Anterior cingulate cortex (tissue), 58 donors: ENCODE results near the gene CEP20.
"Not testable (repeated sequence)": the region's sequence is repeated elsewhere in the genome, so short reads cannot be mapped to it uniquely, and the experiment has no call there.

ENCODE experiments used
- DNase-seq, 58 donors: peaks; one replicate each; lab custom pipeline; 2025; lab: John Stamatoyannopoulos, UW

CEP20 gene

DNA sequence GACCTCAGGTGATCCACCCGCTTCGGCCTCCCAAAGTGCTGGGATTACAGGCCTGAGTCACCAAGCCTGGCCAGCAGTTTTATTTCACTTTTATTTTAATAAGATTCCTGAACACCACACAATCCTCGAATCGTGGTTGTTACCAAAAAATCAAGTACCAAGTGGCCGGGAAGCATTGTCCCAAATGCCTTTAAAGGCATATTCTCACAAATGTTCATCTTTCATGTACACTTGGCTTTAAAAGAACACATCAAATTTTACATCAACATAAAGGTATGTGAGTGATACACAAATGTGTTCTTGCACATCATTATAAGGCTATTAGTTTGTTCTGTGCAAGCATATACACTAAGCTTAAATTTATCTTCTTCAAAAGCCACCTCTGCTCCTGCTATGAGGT is 23.5 kb downstream of the CEP20 start:
- DNase-seq, result no peak

DNA sequence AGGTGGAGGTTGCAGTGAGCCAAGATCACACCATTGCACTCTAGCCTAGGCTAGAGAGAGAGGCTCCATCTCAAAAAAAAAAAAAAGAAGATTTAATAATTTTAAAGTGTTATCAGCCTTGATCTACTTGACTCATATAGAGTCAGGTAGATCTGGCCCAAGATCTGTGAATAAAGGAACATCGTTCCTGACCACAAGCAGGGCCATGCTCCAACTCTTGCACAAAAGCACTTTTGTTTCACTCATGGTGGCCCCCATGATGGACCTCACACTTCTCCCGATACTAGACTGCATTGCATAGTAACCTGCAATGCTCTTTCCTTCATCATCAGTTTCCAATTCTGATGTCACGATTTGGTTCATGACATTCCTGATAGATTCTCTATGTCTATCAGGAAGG is 26.4 kb downstream of the CEP20 start:
- DNase-seq, result no peak

DNA sequence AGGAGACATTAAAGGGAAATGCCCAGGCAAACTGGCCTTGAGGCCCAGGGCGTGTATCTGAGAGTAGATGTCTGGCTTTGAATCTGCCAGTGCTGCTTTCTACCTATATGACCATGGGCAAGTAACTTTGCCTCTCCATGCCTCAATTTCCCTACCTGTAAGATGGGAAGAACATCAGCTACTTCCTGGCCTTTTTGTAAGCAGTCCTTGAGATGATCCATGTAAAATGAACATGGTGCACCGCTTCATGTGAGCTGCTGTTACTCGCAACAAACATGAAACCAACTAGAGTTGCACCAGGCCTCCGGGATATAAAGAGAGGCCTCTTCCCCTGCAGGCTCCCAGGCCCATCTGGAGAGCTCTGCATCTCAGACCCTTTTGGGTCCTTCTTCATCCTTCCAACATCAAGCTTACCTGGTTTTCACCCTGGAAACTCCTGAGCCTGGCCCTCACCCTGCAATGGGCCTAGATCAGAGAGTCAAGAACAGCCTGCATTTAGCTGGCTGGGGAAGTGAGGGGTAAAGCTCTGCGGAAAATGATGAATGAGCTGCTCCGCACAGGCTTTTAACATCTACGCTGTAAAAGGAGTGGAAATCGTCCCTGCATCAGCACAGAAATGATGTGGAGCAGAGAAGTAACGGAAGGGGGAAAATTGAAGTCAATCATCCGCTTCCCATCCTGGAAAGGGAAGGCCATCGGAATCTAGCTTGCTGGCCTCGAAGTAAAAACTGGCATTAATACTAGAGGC is 29.3 kb downstream of the CEP20 start:
- DNase-seq, result no peak

DNA sequence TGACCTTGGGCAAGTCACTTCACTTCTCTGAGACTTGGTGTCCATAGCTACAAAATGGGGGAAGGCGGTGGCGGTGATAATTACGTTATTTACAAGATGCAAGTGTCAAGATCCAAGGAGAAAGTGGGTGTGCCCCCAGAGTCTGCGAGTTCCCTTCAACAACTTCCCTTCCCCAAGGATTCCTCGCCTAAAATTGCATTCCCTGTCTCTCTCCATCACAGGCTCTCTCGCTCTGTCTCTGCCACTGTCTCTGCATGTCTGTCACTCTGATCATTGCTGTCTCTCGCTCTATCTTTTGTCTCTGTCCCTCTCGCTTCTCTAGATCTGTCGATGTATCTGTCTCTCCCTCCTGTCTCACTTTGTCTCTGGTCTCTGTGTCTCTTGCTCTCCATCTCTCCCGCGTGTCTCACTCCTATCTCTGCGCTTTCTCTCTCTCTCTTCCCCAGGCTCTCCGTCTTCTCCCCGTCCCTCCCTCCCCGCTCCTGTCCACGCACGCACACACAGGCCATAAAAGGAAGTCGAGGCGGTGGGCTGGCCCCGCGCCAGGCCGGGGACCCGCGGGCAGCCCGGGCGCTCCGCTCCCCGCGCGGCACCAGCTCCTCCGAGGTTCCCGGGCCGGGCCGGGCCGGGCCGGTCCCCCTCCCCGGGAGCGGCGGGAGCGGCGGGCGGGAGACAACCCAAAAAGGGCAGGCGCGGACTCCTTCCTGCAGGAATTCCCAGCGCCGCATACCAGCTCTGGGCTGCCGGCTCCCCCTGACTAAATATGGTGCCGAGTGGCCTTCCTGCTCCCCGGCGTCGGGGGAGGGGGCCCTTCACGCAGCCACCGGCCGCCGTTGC is 30.5 kb downstream of the CEP20 start:
- DNase-seq, result peak in 9 of 58 donors; percentile 1 to 29 (median 3)

DNA sequence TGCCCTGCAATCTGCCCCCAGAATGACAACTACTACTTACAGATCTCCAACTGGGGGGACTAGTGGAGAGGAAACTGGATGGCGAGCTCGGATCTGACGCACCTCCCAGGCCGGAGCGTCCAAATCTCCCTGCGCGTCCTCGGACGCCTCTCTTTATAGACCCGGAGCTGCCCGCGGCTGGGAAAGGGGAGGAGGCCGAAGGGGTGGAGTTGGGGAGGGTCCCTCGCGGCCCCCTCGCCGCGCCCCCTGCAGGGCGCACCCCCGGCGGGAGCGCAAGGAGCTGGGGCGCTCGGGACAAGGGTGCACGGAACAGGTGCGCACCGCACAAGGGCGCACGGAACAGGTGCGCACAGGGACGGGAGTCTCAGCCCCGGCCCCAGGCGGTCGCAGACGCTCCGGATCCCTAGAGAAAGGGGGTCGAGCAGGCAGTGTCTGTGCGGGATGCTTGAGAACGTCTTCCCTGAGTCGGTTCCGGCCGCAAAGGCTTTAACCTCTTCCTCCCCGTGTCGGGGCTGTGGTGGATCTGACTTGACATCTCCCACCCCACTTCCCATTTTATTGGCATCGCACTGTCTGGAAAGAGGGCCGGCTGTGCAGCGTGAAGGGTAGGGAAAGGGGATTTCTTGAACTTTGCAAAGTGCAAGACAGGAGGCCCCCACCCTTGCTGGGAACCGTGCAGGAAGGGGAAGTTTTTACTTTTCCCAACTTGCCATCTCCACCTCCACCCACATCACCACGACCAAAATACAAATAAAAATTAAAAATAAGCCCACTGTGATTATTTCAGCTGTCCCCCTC is 31.3 kb downstream of the CEP20 start, which contains the start of gene MYH11:
Gene MYH11, minus strand, starts transcription at position 128 of the 798 bp plus-strand sequence. CDS start 18,776 bp downstream, outside the sequence.
- no peak for DNase-seq

GRCh38 chr16:15856182-15856581 is 32.2 kb downstream of the CEP20 start:
- no peak for DNase-seq

DNA sequence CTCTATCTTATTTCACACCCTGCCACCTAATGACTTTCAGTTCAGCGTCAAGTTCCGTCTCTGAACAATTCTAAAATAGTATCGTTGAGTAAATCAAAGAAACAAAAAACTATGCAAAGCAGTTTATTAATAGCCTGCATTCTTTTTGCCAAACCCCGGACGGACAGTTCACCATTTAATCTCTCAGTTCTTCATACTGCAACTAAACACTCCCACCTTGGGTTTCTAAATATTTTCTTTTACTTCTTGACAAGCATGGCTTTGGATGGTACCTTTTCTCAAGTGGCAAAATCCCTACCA is 32.7 kb downstream of the CEP20 start:
- DNase-seq, result no peak

DNA sequence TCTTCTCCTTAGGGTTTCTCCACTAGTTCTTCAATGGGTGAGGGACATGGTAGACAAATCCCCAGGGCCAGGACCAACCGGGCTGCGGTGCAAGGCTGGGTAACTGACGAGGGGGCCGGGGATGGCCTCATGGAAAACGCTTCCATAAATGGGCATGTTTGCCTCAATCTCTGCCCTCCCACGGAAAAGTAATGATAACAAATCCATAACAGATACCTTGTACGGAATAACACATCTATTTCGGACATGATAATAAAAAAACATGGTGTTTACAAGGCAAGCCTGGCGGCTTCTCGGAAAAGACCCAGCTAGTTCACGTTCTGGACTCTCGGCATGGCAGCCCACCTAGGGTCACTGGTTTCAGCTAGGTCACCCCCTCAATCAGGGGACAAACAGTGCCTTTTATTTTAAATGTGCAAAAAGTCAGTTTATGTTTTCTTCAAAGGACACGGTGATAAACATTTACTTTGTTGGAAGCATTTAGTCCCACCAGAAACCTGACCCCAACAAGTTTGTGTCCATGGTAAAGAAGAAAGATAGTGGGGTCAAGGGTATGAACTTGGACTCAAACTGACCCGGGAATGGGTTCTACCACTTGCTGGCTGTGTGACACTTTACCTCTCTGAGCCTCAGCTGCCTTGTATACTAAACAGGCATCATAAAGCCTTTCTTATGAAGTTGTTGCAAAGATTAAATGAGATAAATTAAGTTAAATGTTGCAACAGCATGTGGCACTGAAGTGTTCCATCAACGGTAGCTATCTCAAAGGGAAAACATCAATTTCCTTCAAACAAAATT is 33.3 kb downstream of the CEP20 start:
- DNase-seq, result no peak

GRCh38 chr16:15854061-15854460 is 34.3 kb downstream of the CEP20 start:
- DNase-seq, result no peak

DNA sequence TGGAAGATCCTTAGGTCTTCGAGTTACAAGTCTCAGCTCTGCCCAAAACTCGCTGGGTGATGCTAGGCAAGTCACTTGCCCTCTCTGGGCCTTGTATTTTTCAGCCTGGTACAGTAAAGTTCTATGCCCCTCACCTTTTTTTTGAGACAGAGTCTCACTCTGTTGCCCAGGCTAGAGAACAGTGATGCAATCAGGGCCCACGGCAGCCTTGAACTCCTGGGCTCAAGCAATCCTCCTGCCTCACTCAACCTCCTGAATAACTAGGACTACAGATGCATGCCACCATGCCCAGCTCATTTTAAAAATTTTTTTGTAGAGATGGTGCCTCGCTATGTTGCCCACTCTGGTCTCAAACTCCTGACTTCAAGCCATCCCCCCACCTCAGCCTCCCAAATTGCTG is 35.4 kb downstream of the CEP20 start:
- no peak for DNase-seq

GRCh38 chr16:15850555-15850954 is 37.8 kb downstream of the CEP20 start:
- DNase-seq, result not testable (repeated sequence)

DNA sequence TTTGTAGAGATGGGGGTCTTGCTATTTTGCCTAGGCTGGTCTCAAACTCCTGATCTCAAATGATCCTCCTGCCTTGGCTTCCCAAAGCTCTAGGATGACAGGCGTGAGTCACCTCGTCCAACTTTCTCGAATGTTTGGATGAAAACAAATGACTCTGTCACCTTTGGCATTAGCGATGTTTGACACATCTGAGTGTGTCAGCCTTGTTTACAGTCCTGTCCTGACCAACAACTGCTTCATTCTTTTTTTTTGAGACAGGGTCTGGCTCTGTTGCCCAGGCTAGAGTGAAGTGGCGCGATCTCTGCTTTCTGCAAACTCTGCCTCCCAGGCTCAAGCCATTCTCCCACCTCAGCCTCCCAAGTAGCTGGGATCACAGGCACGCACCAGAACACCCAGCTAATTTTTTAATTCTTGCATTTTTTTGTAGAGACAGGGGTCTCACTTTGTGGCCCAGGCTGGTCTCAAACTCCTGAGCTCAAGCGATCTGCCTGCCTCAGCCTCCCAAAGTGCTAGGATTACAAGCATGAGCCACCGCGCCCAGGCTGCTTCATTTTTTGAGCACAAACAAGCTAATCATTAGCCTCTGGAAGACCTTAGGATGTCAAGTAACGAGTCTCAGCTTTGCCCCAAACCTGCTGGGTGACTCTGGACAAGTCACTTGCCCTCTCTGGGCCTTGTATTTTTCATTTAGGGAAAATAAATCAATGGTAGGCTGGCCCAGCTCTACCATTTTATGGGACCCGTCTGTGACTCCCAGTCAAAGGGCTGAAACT is 39.0 kb downstream of the CEP20 start:
- no peak for DNase-seq

GRCh38 chr16:15847611-15848175 is 40.7 kb downstream of the CEP20 start:
- DNase-seq, result no peak

DNA sequence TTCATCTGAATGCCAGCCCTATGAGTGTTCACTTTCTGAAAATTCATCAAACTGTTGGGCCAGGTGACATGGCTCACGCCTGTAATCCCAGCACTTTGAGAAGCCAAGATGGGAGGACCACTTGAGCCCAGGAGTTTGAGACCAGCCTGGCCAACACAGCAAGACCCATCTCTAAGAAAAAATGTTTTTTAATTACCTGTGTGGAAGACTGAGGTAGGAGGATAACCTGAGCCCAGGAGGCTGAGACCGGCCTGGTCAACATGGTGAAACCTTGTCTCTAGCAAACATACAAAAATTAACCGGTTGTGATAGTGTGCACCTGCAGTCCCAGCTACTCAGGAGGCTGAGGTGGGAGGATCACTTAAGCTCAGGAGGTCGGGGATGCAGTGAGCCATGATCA is 41.9 kb downstream of the CEP20 start:
- DNase-seq, result no peak

- no peak for DNase-seq
These were observed 44.6 kb downstream of the CEP20 start for GRCh38 chr16:15843635-15844279.

GRCh38 chr16:15839204-15839603 is 49.2 kb downstream of the CEP20 start:
- not testable (repeated sequence) for DNase-seq

DNA sequence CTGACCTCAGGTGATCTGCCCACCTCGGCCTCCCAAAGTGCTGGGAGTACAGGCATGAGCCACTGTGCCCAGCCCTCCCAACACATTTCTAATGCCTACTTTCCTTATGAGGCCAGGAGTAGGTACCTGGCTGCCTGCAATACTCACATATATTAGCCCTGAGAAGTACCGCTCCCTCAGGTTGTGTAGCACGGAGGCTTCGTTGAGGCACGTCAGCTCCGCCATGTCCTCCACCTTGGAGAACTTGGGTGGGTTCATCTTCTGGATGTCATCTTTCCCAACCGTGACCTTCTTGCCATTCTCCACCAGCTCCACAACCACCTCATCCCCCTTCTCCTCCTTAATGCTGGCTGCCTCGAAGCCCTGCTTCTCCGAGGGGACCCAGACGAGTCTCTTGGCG is 50.6 kb downstream of the CEP20 start:
- no peak for DNase-seq

DNA sequence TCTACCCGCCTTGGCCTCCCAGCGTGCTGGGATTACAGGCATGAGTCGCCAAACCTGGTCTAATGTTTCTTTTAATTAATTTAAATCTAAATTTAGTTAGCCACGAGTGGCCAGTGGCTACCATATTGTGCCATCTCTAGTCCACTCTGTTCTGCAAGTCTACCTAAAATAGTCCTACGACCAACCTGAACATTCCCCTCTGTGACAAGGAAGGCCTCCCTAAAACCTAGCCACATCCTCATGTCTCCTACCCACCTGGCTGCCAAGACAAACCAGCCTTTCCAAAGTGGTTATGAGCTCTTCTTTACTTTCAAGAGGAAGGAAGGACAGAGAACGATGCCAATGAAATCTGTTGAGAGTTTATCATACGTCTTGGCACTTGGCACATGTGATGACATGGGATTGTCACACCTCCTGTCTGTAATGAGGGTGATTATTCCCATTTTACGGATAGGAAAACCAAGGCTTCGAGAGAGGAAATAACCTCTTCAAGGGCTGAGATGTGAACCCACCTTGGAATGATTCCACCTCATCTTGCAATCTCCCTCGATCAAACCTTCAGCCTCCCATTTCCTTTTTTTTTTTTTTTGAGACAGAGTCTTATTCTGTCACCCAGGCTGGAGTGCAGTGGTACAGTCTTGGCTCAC is 51.3 kb downstream of the CEP20 start:
- DNase-seq, result no peak
